ENCODE data around the gene DDHD1.

- no peak for TF ChIP-seq POLR2AphosphoS5 (IDR thresholded peaks at IDR 0.05)
- no peak for TF ChIP-seq POLR2A (IDR thresholded peaks at IDR 0.05)
- TF ChIP-seq, protein P1, sequence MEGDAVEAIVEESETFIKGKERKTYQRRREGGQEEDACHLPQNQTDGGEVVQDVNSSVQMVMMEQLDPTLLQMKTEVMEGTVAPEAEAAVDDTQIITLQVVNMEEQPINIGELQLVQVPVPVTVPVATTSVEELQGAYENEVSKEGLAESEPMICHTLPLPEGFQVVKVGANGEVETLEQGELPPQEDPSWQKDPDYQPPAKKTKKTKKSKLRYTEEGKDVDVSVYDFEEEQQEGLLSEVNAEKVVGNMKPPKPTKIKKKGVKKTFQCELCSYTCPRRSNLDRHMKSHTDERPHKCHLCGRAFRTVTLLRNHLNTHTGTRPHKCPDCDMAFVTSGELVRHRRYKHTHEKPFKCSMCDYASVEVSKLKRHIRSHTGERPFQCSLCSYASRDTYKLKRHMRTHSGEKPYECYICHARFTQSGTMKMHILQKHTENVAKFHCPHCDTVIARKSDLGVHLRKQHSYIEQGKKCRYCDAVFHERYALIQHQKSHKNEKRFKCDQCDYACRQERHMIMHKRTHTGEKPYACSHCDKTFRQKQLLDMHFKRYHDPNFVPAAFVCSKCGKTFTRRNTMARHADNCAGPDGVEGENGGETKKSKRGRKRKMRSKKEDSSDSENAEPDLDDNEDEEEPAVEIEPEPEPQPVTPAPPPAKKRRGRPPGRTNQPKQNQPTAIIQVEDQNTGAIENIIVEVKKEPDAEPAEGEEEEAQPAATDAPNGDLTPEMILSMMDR (IDR thresholded peaks at IDR 0.05): no peak
Observed at GRCh38 chr14:53003776-53004175, 149.3 kb downstream of the DDHD1 start.

Measured in prostate gland (tissue), 2 donors.